Coronary artery (tissue), 2 donors: Measurements from ENCODE around the gene RAB3D.
"Not testable (repeated sequence)": the region's sequence is repeated elsewhere in the genome, so short reads cannot be mapped to it uniquely, and the experiment has no call there.

Experiments used
- DNase-seq: peaks from one replicate; pipeline ENCODE4 v3.0.0-alpha.2; 2017; ENCODE audit warnings: low spot score
- H3K27ac ChIP-seq, 2 donors: fragments of 200-600 bp; sonication (generic); one replicate each; pipeline ENCODE4 v1.5.1; 2016 to 2019
- H3K4me3 ChIP-seq: fragments of 200-600 bp; sonication (generic); 2 replicates; pipeline ENCODE4 v1.5.1; 2016; ENCODE audit warnings: mild to moderate bottlenecking, moderate library complexity
- CTCF ChIP-seq: fragments of 200-600 bp; sonication (generic); IDR thresholded peaks from one replicate; pipeline ENCODE4 v1.5.1; 2019; ENCODE audit warnings: antibody characterized with exemption

The RAB3D gene

GRCh38 chr19:11324079-11324661 is 15.3 kb downstream of the RAB3D start:
- peak overlapping the region; percentile 21 for H3K4me3 ChIP-seq
- peak; percentile 86 for DNase-seq
- no peak for TF ChIP-seq CTCF
- H3K27ac ChIP-seq, result peak overlapping the region; percentile 63 to 76

GRCh38 chr19:11323601-11324078 is 15.8 kb downstream of the RAB3D start:
- DNase-seq, result no peak
- Histone ChIP-seq H3K4me3 (peak overlapping the region; percentile 21), H3K27ac (peak overlapping the region; percentile 63 to 76)
- TF ChIP-seq CTCF, result no peak

- H3K27ac ChIP-seq, result no peak overlapping the region
- DNase-seq, result no peak
- no peak overlapping the region for H3K4me3 ChIP-seq
- TF ChIP-seq CTCF, result no peak
These were observed 17.0 kb downstream of the RAB3D start for GRCh38 chr19:11322269-11323024.

DNA sequence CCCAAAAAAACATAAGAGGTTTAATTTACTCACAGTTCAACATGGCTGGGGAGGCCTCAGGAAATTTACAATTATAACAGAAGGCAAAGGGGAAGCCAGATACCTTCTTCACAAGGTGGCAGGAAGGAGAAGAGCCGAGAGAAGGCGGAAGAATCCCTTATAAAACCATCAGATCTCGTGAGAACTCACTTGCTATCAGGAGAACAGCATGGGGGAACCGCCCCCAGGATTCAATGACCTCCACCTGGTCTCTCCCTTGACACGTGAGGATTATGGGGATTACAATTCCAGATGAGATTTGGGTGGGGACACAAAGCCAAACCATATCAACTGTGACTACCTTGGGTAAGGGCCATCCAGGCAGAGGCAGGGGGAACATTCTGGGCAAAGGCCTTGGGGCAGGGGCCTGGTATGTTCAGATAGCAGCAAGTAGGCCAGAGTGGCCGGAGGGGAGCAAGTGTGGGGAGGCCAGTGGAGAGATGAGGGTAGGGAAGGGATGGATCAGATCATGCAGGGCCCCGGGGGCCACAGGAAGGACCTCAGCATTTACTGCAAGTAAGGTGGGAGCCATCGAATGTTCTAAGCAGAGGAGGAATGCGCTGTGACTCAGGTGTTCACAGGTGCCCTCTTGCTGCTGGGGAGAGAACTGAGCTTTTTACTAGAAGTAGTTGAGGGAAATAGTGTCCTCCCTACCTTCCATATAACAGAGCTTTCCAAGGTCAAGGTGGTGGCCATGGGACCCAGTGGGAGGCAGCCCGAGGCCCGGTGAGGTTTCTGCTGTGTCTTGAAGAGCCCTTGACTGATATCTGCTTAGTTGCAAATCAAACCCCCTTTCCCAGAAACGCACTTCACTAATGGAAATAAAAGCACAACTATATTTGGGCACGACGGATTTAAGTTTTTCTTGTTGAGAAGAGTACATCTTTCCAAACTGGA is 18.0 kb downstream of the RAB3D start:
- Histone ChIP-seq H3K4me3 (no peak overlapping the region), H3K27ac (no peak overlapping the region)
- DNase-seq, result no peak
- TF ChIP-seq CTCF, result no peak

- not testable (repeated sequence) for H3K27ac ChIP-seq, H3K4me3 ChIP-seq, DNase-seq
These were observed 19.0 kb downstream of the RAB3D start for GRCh38 chr19:11320278-11320995.

DNA sequence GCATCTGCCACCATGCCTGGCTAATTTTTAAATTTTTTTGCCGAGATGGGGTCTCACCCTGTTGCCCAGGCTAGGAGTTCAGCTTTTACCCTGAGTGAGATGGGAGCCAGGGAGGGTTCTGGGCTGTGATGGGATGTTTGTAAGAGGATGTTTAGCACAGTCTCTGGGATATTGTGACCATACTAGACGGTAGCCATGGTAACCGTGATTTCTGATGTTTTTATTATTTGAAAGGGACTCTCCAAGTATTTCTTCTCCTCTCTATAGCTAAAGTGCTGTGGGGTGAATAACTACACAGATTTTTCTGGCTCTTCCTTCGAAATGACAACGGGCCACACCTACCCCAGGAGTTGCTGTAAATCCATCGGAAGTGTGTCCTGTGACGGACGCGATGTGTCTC is 33.1 kb downstream of the RAB3D start:
- H3K27ac ChIP-seq, result no peak overlapping the region
- no peak overlapping the region for H3K4me3 ChIP-seq
- DNase-seq, result no peak
- no peak for TF ChIP-seq CTCF

GRCh38 chr19:11304936-11305335 is 34.5 kb downstream of the RAB3D start:
- DNase-seq, result no peak
- no peak for TF ChIP-seq CTCF
- H3K4me3 ChIP-seq, result no peak overlapping the region
- H3K27ac ChIP-seq, result no peak overlapping the region
